Measurements from ENCODE around the gene DHRS4L2.
A peak's percentile ranks its signal among the peaks of the same experiment; 100 is the strongest.
"Not testable (repeated sequence)": the region's sequence is repeated elsewhere in the genome, so short reads cannot be mapped to it uniquely, and the experiment has no call there.

DHRS4L2 gene

DNA sequence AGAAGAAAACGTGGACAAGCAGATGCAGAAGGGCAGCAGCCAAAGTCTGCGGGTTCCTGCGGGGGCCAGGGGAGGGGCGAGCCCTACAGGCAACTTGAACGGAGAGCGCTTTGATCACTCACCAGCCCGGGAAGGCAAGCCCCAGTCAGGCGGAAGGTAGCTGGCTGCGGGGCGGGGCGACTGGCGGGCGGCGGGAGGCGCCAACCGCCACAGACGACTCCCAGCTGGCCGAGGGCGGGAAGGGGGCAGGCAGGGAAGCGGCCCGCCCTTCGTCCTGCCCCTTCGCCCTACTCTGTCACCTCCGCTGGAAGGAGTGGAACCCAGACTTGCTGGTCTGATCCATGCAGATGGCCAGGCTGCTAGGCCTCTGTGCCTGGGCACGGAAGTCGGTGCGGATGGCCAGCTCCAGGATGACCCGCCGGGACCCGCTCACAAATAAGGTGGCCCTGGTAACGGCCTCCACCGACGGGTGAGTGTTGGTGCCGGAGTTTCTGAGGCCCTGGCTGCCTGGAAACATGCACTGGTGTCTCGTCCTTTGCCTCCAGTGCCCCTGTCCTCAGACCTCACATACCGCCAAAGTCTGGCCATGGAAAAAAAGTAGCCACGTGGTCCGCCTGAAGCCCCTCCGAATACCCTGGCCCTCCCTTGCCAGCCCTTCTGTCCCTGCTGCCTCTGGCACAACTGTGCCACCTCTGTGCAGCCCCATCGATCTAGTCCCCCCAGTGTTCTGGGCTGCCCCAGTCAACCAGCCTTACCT, at the start of gene DHRS4L2:
Gene DHRS4L2 (plus strand): TSS at position 323 of the 757 bp plus-strand sequence. CDS start 19 bp downstream, at position 342.
- DNase-seq (ENCODE audit: low spot score), result peak; percentile 80

DNA sequence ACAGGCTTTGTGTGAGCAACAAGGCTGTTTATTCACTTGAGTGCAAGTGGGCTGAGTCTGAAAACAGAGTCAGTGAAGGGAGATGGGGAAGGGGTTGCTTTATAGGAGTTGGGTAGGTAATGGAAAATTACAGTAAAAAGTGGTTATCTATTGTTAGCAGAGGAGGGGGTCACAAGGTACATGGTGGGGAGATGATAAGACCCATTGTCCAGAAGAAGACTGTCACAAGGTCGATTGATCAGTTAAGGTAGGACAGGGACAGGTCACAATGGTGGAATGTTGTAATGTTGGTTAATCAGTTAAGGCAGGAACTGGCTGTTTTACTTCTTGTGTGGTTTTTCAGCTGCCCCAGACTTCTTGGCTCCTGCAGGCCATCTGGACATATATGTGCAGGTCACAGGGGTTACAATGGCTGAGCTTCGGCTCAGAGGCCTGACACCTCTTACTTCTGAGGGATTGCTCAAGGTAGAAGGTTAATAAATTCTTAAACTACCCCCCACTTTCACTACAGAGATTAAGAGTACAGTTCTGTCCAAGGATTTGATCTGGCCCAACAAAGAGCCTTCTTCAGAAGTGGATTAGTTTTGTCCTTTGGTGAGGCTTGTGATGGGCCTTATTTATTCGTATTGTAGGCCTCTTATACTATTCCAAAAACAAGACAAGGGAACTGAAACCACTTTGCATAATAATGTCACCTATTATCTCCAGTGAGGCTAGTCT, 49.0 kb upstream of the DHRS4L2 start:
- DNase-seq (ENCODE audit: low spot score), result no peak

DNA sequence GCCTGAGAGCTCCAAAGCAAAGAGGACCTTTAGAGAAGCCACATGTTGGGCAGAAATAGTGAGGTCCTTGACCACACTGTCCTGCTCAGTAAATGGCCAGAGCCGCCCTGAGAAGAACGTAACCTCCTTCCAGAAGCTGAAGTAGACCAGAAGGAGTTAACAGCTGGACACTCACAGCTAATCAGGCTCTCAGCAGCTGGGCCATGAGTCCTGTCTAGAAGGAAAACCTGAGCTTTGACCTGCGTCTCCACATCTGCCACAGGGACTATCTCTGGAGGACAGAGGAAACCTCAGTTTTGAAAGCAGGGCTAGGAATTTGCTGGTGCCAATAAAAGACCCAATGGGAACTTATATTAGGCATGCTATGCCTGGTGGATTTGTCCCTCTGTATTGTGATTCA, 47.5 kb upstream of the DHRS4L2 start:
- no peak for DNase-seq (ENCODE audit: low spot score)

DNA sequence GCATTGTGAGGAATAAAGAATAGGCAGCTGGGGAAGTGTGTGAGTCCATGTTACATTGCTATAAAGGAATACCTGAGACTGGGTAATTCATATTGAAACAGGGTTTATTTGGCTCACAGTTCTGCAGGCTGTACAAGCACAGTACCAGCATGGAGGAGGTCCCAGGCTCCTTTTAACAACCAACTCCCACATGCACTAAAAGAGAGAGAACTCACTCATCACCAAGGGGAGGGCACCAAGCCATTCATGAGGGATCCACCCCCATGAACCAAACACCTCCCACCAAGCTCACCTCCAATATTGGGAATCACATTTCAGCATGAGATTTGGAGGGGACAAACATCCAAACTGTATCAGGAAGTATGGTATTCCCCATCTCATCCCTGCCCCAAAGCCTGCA, 47.1 kb upstream of the DHRS4L2 start:
- DNase-seq (ENCODE audit: low spot score), result no peak

DNA sequence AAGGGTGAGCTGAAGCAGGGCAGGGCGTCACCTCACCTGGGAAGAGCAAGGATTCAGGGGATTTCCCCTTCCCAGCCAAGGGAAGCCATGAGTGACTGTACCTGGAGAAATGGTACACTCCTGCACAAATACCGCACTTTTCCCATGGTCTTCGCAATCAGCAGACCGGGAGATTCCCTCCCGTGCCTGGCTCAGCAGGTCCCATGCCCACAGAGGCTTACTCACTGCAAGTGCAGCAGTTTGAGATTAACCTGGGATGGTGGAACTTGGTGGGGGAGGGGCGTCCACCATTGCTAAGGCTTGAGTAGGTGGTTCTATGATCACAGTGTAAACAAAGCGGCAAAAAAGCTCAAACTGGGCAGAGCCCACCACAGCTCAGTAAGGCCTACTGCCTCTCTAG, 46.1 kb upstream of the DHRS4L2 start:
- no peak for DNase-seq (ENCODE audit: low spot score)

DNA sequence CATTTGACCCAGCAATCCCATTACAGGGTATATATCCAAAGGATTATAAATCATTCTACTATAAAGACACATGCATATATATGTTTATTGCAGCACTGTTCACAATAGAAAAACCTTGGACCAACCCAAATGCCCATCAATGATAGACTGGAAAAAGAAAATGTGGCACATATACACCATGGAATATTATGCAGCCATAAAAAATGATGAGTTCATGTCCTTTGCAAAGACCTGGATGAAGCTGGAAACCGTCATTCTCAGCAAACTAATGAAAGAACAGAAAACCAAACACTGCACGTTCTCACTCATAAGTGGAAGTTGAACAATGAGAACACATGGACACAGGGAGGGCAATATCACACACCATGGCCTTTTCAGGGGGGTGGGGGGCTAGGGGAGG, 39.7 kb upstream of the DHRS4L2 start:
- DNase-seq (ENCODE audit: low spot score), result not testable (repeated sequence)

DNA sequence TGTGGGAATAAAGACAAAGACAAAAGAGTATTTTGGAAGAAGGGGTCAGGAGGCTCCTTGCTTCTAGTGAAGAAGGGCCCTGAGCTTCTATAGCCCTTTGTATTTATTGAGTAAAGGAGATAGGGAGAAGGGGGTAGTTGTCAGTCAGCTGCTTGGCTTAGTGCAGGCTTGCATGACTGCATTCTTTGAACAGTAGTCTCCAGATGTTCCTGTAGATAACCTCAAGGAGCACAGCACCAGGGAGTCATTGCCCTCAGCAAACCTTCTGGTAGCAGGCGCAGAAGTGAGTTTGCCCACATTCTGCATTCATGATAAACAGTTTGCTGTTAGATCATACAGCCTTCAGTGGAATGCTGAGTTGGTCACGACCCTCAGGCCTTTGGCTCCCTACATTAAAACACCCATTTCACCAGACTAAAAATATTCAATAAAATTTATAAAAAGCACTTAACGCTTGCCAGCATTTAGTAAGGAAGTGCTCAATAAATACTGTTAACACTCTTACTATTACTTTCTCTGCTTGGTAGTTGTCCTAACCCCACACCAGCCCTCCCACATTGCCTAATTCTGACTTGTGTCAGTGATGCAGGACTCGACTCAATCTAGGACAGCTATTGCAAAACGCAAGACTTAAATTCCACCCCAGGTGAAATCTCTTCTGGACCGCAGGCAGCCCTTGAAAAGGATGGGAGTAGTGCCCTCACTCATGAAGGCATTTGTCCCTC, 38.2 kb upstream of the DHRS4L2 start:
- DNase-seq (ENCODE audit: low spot score), result no peak

DNA sequence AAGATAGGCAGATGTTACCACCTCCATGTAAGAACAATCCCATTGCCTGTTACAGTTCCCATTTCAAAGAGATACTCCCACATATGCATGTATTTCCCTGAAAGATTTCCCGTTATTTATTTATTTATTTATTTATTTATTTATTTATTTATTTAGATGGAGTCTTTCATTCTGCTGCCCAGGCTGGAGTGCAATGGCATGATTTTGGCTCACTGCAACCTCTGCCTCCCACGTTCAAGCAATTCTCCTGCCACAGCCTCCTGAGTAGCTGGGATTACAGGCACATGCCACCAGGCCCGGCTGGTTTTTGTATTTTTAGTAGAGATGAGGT, 37.6 kb upstream of the DHRS4L2 start:
- DNase-seq (ENCODE audit: low spot score), result not testable (repeated sequence)

DNA sequence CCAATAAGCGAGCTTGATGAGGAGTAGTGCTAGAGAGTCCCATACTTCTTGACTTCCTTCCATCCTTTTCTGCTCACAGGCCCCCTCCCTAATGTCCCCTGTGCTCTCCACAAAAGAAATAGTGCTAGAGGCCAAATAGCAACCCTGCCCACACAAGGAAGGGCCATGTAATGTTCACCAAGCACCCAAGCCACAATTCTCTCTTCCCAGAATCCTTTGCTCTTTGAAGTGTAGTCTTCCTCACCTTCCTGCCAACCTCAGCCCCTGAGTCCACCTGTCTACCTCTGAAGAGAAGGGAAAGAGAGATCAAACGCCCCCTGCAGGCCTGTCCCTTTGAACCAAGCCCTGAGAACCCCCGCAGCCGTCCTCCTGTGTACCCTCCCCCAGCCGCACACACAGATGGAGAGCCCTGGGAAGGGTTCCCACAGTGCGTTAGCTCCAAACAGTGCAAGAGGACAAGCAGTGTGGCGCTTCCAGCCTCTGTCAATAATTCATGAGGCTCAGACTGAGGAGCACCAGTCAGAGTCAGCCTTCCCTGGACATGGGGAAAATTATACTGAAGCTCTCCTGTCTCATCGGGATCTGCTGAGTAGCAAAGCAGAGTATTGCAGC, 37.0 kb upstream of the DHRS4L2 start:
- DNase-seq (ENCODE audit: low spot score), result no peak

DNA sequence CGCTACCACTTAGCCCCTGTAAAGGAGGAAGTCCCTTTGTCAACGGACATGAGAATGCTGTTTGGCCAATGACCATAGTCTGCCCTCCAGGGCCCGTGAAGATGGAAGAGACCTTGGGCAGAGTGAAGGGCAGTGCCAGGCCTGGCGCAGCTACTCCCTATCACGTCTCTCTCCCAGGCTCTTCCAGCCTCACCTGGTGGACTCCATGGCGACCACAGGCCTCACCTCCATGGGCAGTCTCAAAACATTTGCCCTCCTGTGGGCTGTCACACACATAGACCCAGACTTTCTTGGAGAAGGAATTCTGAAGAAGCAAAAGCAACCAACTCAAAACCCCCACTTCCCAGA, 35.6 kb upstream of the DHRS4L2 start:
- DNase-seq (ENCODE audit: low spot score), result not testable (repeated sequence)

DNA sequence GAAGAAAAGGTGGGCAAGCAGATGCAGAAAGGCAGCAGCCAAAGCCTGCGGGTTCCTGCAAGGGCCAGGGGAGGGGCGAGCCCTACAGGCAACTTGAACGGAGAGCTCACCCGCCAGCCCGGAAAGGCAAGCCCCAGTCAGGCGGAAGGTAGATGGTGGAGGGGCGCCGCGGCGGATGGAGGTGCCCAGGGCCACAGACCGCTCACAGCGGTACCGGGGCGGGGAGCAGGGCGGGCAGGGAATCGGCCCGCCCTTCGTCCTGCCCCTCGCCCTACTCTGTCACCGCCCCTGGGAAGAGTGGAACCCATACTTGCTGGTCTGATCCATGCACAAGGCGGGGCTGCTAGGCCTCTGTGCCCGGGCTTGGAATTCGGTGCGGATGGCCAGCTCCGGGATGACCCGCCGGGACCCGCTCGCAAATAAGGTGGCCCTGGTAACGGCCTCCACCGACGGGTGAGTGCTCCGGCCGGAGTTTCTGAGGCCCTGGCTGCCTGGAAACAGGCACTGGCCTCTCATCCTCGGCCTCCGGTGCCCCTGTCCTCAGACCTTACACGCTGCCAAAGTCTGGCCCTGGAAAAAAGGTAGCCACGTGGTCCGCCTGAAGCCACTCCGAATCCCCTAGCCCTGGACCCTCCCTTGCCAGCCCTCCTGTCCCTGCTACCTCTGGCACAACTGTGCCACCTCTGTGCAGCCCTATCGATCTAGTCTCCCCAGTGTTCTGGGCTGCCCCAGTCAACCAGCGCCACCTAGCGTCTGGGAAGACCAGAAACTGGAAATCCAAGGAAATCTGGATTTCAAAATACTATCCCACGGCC, 35.1 kb upstream of the DHRS4L2 start, which contains the start of gene DHRS4:
Gene DHRS4 (plus strand): TSS at position 307 of the 815 bp plus-strand sequence. CDS start 19 bp downstream, at position 326.
- peak; percentile 89 for DNase-seq (ENCODE audit: low spot score)

DNA sequence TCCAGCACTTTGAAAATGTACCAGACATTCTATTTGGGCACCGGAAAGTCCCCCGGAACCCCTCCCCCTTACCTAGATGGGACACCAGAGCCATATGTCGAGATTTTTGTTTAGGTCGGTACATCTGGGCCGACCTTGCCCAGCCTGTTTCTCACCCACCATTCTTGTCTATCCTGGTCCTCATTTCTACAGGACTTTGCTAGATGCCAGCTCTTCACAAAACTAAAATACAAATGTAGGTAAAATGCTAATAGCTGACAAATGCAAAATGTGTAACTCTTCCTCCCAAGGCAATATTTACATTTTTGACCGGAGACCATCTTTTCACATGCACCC, 34.5 kb upstream of the DHRS4L2 start:
- DNase-seq (ENCODE audit: low spot score), result not testable (repeated sequence)

DNA sequence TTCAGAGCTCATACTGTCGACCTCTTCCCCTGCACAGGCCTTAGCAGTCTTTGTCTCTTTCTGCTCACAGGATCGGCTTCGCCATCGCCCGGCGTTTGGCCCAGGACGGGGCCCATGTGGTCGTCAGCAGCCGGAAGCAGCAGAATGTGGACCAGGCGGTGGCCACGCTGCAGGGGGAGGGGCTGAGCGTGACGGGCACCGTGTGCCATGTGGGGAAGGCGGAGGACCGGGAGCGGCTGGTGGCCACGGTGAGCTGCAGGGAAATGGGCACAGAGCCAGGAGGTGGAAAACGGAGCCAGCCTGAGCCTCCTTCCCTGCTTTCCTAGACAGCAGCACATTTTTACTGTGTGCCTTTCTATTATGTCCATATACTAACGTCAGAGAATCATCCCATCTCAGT, 33.8 kb upstream of the DHRS4L2 start:
- DNase-seq (ENCODE audit: low spot score), result not testable (repeated sequence)

DNA sequence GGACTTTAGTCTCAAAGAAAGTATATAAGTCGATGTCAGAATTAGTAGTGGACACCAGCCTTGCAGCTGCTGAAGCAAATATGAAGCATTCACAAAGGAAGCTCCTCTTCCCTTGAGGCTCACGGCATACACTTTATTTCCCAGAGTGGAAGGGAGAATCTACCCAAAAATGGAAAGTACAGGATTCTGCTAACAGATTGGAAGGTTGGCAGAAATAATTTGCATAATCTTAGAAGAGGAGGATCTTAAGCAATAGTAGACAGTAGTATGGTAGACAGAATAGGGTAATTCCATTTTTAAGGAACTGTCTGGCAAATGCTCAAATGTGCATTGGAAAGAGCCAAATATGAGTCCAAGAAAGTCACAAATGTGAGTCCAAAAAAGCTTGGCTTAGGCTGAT, 32.9 kb upstream of the DHRS4L2 start:
- not testable (repeated sequence) for DNase-seq (ENCODE audit: low spot score)

DNA sequence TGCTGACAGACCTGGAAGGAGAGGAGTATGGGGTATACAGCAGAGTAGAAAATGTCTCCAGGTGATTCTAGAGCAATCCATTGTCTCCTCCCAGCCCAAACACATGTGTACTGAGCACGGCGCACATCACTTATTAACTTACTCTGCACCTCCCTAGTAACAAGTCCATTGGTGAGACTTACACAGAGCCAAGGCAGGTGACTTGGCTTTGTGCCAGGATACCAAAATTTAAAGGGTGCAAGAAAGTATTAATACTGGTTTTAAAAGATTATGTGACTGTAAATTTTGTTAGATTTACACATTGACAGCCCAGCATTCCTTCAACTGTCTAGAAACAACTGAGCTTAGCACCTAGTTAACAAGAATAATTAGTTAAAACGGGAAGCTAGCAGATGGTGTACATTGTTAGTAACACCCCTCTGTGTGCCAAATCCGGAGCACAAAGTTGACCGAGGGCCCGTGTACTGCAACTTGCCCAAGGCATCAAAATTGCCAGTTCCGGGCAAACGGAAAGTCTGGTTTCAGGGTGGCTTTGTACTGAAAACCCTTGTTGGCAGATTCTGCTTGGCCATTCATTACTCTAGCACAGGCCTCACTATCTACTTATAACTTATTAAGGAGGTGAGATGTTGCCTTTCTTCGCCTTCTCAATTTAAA, 30.7 kb upstream of the DHRS4L2 start:
- DNase-seq (ENCODE audit: low spot score), result not testable (repeated sequence)

DNA sequence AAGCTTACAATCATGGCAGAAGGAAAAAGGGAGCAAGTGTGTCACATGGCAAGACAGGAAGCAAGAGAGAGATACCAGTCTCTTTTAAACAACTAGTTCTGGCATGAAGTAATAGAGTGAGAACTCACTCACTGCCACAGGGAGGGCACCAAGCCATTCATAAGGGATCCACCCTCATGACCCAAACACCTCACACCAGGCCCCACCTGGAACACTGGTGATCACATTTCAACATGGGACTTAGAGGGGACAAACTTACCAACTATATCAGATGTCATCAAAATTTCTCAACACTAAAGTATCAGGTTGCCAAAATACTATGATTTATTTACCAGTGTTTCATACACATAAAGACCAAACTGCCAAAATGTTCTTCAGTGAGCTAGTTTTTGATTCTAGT, 27.8 kb upstream of the DHRS4L2 start:
- DNase-seq (ENCODE audit: low spot score), result not testable (repeated sequence)

DNA sequence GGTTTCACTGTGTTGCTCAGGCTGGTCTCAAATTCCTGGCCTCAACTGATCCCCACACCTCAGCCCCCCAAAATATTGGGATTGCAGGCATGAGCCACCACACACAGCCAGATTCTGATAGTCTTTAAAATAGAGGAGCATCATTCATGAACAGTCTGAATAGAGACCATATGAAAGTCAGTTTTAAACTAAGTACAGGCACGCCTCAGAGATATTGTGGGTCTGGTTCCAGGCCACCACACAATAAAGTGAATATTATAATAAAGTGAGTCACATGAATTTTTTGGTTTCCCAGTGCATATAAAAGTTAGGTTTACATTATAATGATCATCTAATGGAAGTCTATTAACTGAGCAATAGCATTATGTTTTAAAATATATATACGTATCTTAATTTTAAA, 27.0 kb upstream of the DHRS4L2 start:
- DNase-seq (ENCODE audit: low spot score), result not testable (repeated sequence)

DNA sequence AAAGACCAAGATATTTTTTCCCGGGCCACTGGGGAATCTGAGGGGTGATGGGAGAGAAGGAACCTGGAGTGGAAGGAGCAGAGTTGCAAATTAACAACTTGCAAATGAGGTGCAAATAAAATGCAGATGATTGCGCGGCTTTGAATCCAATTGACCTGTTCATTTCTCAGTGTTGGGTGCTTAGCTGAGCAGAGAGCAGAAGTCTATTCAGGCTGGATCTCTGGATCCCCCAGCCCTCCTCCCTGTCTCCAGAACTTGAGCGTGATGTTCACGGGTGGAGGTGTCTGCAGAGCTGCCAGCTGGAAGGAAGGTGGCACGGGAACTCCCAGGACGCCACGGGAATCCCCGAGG, 19.6 kb upstream of the DHRS4L2 start:
- DNase-seq (ENCODE audit: low spot score), result not testable (repeated sequence)

DNA sequence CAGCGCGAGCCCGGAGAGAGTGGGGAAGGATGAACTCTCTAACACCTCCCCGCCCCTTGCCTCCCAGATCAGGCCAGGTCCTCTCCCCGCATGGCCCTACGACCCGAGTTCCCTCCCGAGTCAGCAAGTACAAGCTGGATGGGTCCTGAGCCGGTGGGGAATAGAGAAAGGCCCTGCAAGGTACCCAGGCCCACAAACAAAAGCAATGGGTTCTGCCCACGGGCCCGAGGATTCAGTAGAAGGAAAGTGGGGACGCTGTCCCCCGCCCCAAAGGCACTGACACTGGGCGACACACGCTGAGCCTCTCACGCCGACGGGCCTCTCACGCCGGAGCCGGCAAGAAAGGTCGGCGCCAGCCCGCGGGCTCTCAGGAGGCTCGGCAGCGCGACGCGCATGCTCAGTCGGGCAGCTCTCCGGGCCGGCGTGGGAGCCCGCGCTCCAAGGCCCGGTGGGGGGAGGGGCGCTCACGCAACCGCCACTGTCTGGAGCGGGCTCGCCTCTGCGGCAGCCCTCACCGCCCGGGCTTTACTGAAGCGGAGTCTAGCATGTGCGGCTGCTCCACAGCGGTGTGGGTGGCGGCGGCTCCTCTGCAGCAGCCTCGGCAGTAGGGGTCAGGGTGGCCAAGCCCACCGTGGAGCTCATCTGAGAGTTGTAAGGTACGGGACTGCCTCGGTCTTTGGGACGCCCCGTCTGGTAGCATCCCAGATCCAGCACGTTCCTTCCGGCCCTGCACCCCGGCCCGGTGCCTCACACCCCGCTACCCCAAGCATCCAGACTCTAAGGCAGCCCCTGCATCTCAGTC, 19.0 kb upstream of the DHRS4L2 start:
- not testable (repeated sequence) for DNase-seq (ENCODE audit: low spot score)

DNA sequence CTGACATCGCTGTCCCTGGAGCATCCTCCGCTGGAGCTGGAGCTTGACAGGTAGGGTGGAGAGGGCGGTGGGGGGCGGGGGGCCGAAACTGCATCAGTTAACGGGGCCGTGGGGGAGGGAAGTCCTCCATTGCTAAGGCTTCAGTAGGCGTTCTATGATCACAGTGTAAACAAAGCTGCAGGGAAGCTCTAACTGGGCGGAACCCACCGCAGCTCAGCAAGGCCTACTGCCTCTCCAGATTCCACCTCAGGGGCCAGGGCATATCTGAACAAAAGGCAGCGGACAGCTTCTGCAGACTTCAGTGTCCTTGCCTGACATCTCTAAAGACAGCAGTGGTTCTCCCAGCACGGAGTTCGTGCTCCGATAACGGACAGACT, 18.5 kb upstream of the DHRS4L2 start:
- DNase-seq (ENCODE audit: low spot score), result not testable (repeated sequence)

Data from AG08396 (cell line).